PFSK-1 (cell line): ENCODE measurements around the gene ELF4.

Experiments used
- FOXP2 ChIP-seq: optimal IDR thresholded peaks from 2 replicates; pipeline ENCODE3; 2011; ENCODE audit warnings: borderline replicate concordance, control low read depth, inconsistent platforms; ENCODE audit not compliant: insufficient read depth; ENCODE audit errors: extremely low read length, extremely low read depth
- POLR2AphosphoS5 ChIP-seq: IDR thresholded peaks from 2 replicates; pipeline ENCODE4 v1.6.1; 2012; ENCODE audit warnings: low read depth, mild to moderate bottlenecking, control low read depth, low read length, moderate library complexity
- REST ChIP-seq, 2 experiments: IDR thresholded peaks; 2 replicates each; pipeline versions ENCODE4 v1.6.1 to v1.8.0; 2011 to 2012; ENCODE audit warnings: low read depth in 2 of 2, low read length in 2 of 2, control low read depth in 1 of 2, inconsistent platforms in 1 of 2, mild to moderate bottlenecking in 1 of 2, moderate library complexity in 1 of 2; ENCODE audit not compliant: insufficient read depth in 1 of 2
- SIN3A ChIP-seq: IDR thresholded peaks from 2 replicates; pipeline ENCODE4 v1.6.1; 2012; ENCODE audit warnings: mild to moderate bottlenecking, low read length, moderate library complexity, borderline replicate concordance; ENCODE audit not compliant: insufficient read depth
- TAF1 ChIP-seq: IDR thresholded peaks from 2 replicates; pipeline ENCODE4 v1.6.1; 2012; ENCODE audit warnings: low read length, control low read depth, borderline replicate concordance; ENCODE audit not compliant: insufficient read depth

ELF4 gene

GRCh38 chrX:130082244-130083106 is 27.8 kb downstream of the ELF4 start:
- TF ChIP-seq TAF1 = no peak
- TF ChIP-seq REST (IDR thresholded peaks at IDR 0.05; ENCODE audit: insufficient read depth in 1 of 2, low read depth in 2 of 2, low read length in 2 of 2) = no peak
- TF ChIP-seq SIN3A = no peak

- TF ChIP-seq REST (IDR thresholded peaks at IDR 0.05; ENCODE audit: insufficient read depth in 1 of 2, low read depth in 2 of 2, low read length in 2 of 2) (no peak), TAF1 (no peak), FOXP2 (no peak), SIN3A (no peak), POLR2AphosphoS5 (no peak)
Measured at GRCh38 chrX:130081421-130082045, 28.8 kb downstream of the ELF4 start.

GRCh38 chrX:130080791-130081367 is 29.4 kb downstream of the ELF4 start:
- TF ChIP-seq FOXP2 = no peak
- no peak for TF ChIP-seq TAF1
- no peak for TF ChIP-seq SIN3A
- no peak for TF ChIP-seq REST (IDR thresholded peaks at IDR 0.05; ENCODE audit: insufficient read depth in 1 of 2, low read depth in 2 of 2, low read length in 2 of 2)
- TF ChIP-seq POLR2AphosphoS5 = no peak

GRCh38 chrX:130079824-130080406 is 30.4 kb downstream of the ELF4 start:
- no peak for TF ChIP-seq FOXP2
- TF ChIP-seq SIN3A = no peak
- no peak for TF ChIP-seq TAF1
- TF ChIP-seq REST (IDR thresholded peaks at IDR 0.05; ENCODE audit: insufficient read depth in 1 of 2, low read depth in 2 of 2, low read length in 2 of 2) = no peak
- no peak for TF ChIP-seq POLR2AphosphoS5
